OCI-LY7 (cell line): ENCODE measurements around the gene HTR3D. TPM values are rescaled to one million over a fixed set of nuclear protein-coding genes. Genes with fewer than 3 reads are reported as not detected.

Source experiments
- BruUV-seq: library from RNA; stranded (reverse); fragments of 400-500 nt; replicated peaks from 2 replicates; lab custom pipeline; 2021; lab: Mats Ljungman, UMichigan
- CTCF ChIA-PET: fragments of 300-600 bp; sonication (Branson Sonifier 250); formaldehyde crosslinking; loops from one replicate; lab custom pipeline; 2022; ENCODE audit warnings: antibody characterized with exemption; ENCODE audit not compliant: unreplicated experiment; lab: Charles Lee
- POLR2A ChIA-PET: fragments of 300-600 bp; sonication (Branson Sonifier 250); formaldehyde crosslinking; loops from one replicate; lab custom pipeline; 2022; ENCODE audit warnings: antibody characterized with exemption; lab: Charles Lee
- DNase-seq: peaks from one replicate; pipeline ENCODE4 v3.0.0-alpha.2; 2015; ENCODE audit warnings: low spot score
- H2AFZ ChIP-seq: fragments of 200-600 bp; sonication (generic), shearing (Covaris generic); 2 replicates; pipeline ENCODE4 v1.6.1; 2014; ENCODE audit warnings: mild to moderate bottlenecking, antibody characterized with exemption, low read length, moderate library complexity
- H3K27ac ChIP-seq: fragments of 200-600 bp; sonication (generic); 2 replicates; pipeline ENCODE4 v1.5.1; 2014; ENCODE audit warnings: mixed run types, low read depth, mild to moderate bottlenecking, moderate library complexity, low read length, inconsistent platforms; ENCODE audit not compliant: poor library complexity, severe bottlenecking
- H3K36me3 ChIP-seq: fragments of 200-600 bp; sonication (generic); 2 replicates; pipeline ENCODE4 v1.6.1; 2014; ENCODE audit warnings: mild to moderate bottlenecking, antibody characterized with exemption, low read length, moderate library complexity, mixed read lengths; ENCODE audit not compliant: insufficient read depth
- H3K4me1 ChIP-seq: fragments of 200-600 bp; sonication (generic); 2 replicates; pipeline ENCODE4 v1.5.1; 2014; ENCODE audit warnings: mild to moderate bottlenecking, low read length; ENCODE audit not compliant: insufficient read depth, poor library complexity, severe bottlenecking
- H3K4me2 ChIP-seq: fragments of 200-600 bp; sonication (generic); 2 replicates; pipeline ENCODE4 v1.6.1; 2014; ENCODE audit warnings: mild to moderate bottlenecking, low read length
- H3K4me3 ChIP-seq: fragments of 200-600 bp; sonication (generic); 2 replicates; pipeline ENCODE4 v1.5.1; 2014; ENCODE audit warnings: mild to moderate bottlenecking, low read depth, low read length; ENCODE audit not compliant: poor library complexity, severe bottlenecking
- H3K79me2 ChIP-seq: fragments of 200-600 bp; sonication (generic); 2 replicates; pipeline ENCODE4 v1.6.1; 2016; ENCODE audit warnings: low read depth, mild to moderate bottlenecking, low read length, moderate library complexity, mixed read lengths; ENCODE audit not compliant: insufficient read depth
- H3K9me2 ChIP-seq: fragments of 200-600 bp; sonication (generic); 2 replicates; pipeline ENCODE4 v1.6.1; 2016; ENCODE audit warnings: mild to moderate bottlenecking, low read length, mixed read lengths; ENCODE audit not compliant: insufficient read depth
- H3K9me3 ChIP-seq: fragments of 200-600 bp; sonication (generic); 2 replicates; pipeline ENCODE4 v1.6.1; 2014; ENCODE audit warnings: mild to moderate bottlenecking, mixed run types, low read length, mixed read lengths
- H4K20me1 ChIP-seq: fragments of 200-600 bp; sonication (generic); 2 replicates; pipeline ENCODE4 v1.6.1; 2014; ENCODE audit warnings: mild to moderate bottlenecking, antibody characterized with exemption, low read length, moderate library complexity, mixed read lengths; ENCODE audit not compliant: insufficient read depth
- CTCF ChIP-seq: fragments of 200-600 bp; sonication (generic); conservative IDR thresholded peaks from 2 replicates; pipeline ENCODE4 v1.5.1; 2014; ENCODE audit warnings: mild to moderate bottlenecking, antibody characterized with exemption, low read length, moderate library complexity, mixed read lengths
- EZH2phosphoT487 ChIP-seq: fragments of 200-600 bp; sonication (generic); IDR thresholded peaks from 2 replicates; pipeline ENCODE4 v1.6.1; 2018; ENCODE audit warnings: low read depth, borderline replicate concordance, mild to moderate bottlenecking, mixed run types, antibody characterized with exemption, low read length, moderate library complexity, mixed read lengths
- intact Hi-C: fragments of 100-400 bp; cut with micrococcal nuclease; formaldehyde crosslinking; loops from one replicate; pipeline ENCODE4 v1.10.0; 2022; ENCODE audit not compliant: unreplicated experiment
- total RNA-seq, 2 experiments: library from RNA; depleted of rRNA in 1 of 2; stranded (reverse); fragments of >200 nt in 1 of 2; shearing (Covaris generic) in 1 of 2; gene quantifications; 2 replicates each; pipeline ENCODE4 v1.2.3, GENCODE V29; 2014 to 2022

HTR3D gene
- total RNA-seq, 2 experiments from 2014 or later, result not detected

GRCh38 chr3:183987000-183987600 lies 44.4 kb upstream of the HTR3D start:
- H4K20me1 ChIP-seq, result no peaks in the 10 kb centered on the region
- BruUV-seq, result no TSS peak
- no peaks in the 10 kb centered on the region for H3K79me2 ChIP-seq
- DNase-seq, result no peak
- no peaks in the 10 kb centered on the region for H3K9me3 ChIP-seq
- H3K4me2 ChIP-seq, result no peak overlapping the region
- H3K4me3 ChIP-seq, result no peak overlapping the region
- peaks cover 17% of the 10 kb centered on the region for H3K36me3 ChIP-seq
- intact Hi-C loops, result no loop called here
- no peaks in the 10 kb centered on the region for H3K4me1 ChIP-seq
- ChIA-PET CTCF (no interaction called here), POLR2A (interaction anchor here (1.1 to 2.2 kb wide), 3 partner anchors 11 to 27 kb away, joined by 3 to 9 read pairs (median 4); no protein-coding TSS in a partner anchor)
- no peaks in the 10 kb centered on the region for H3K9me2 ChIP-seq
- H3K27ac ChIP-seq, result no peak overlapping the region
- no peak for TF ChIP-seq CTCF
- no peak for TF ChIP-seq EZH2phosphoT487
- no peak overlapping the region for H2AFZ ChIP-seq

- no peak for TF ChIP-seq CTCF
- no peak for TF ChIP-seq EZH2phosphoT487
- H3K79me2 ChIP-seq, result no peaks in the 10 kb centered on the region
- no peaks in the 10 kb centered on the region for H3K9me3 ChIP-seq
- no peaks in the 10 kb centered on the region for H3K4me1 ChIP-seq
- CTCF ChIA-PET, result no interaction called here
- intact Hi-C loops, result no loop called here
- no peak for DNase-seq
- H3K4me2 ChIP-seq, result no peak overlapping the region
- H3K4me3 ChIP-seq, result no peak overlapping the region
- no TSS peak for BruUV-seq
- H3K9me2 ChIP-seq, result no peaks in the 10 kb centered on the region
- POLR2A ChIA-PET, result interaction anchor here (0.5 to 2.2 kb wide), 4 partner anchors 12 to 220 kb away, joined by 3 to 9 read pairs (median 4); no protein-coding TSS in a partner anchor
- no peak overlapping the region for H2AFZ ChIP-seq
- no peaks in the 10 kb centered on the region for H4K20me1 ChIP-seq
- H3K36me3 ChIP-seq, result peaks cover 17% of the 10 kb centered on the region
- H3K27ac ChIP-seq, result no peak overlapping the region
Measured at GRCh38 chr3:183988216-183988790, 43.2 kb upstream of the HTR3D start.

DNA sequence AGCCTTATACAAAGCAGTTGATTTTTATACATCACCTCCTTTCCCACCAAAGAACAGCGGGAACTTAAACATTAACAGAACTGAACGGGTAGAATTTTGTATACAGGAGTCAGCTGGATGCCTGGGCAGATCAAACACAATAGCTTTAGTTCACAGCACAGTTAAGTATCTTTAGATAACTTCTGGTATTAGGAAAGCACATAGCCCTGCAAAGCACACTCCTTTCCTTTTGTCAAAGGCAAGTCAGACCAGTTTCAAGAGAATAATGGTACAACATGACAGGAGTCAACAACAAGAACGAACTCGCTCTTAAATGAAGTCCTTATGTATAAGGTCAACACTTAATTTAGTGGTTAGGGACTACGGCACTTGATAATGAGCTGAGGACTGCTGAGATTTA lies 40.1 kb upstream of the HTR3D start:
- CTCF ChIA-PET, result interaction anchor here (1.0 kb wide), 1 partner anchor 14 kb away, joined by 3 read pairs; no protein-coding TSS in a partner anchor
- Histone ChIP-seq H3K4me1 (no peaks in the 10 kb centered on the region), H2AFZ (no peak overlapping the region), H3K36me3 (peaks cover 8% of the 10 kb centered on the region; the same call in 1 of the 2 replicates), H3K4me2 (no peak overlapping the region), H3K79me2 (no peaks in the 10 kb centered on the region), H3K9me2 (no peaks in the 10 kb centered on the region), H3K4me3 (no peak overlapping the region), H3K9me3 (no peaks in the 10 kb centered on the region), H3K27ac (no peak overlapping the region), H4K20me1 (no peaks in the 10 kb centered on the region)
- POLR2A ChIA-PET, result interaction anchor here (0.6 to 2.1 kb wide), 5 partner anchors 10 to 202 kb away, joined by 3 to 6 read pairs (median 4); no protein-coding TSS in a partner anchor
- BruUV-seq, result no TSS peak
- intact Hi-C loops, result no loop called here
- TF ChIP-seq CTCF (no peak), EZH2phosphoT487 (no peak)
- no peak for DNase-seq
